Brain microvascular endothelial cell (primary cell): Measurements from ENCODE around the gene TLR2.
A peak's percentile ranks its signal among the peaks of the same experiment; 100 is the strongest.

Experiments
- DNase-seq: peaks from one replicate; pipeline ENCODE4 v3.0.0-alpha.2; 2020
- H3K27ac ChIP-seq: fragments of 250-450 bp; sonication (Bioruptor Pico); 2 replicates; pipeline ENCODE4 v1.5.1; 2020; ENCODE audit warnings: mild to moderate bottlenecking, moderate library complexity
- H3K27me3 ChIP-seq: fragments of 250-450 bp; sonication (Bioruptor Pico); replicated peaks from 2 replicates; pipeline ENCODE4 v1.5.1; 2020; ENCODE audit warnings: mild to moderate bottlenecking
- H3K36me3 ChIP-seq: fragments of 250-450 bp; sonication (Bioruptor Pico); replicated peaks from 2 replicates; pipeline ENCODE4 v1.5.1; 2020; ENCODE audit warnings: mild to moderate bottlenecking
- H3K4me3 ChIP-seq: 2 replicates; pipeline ENCODE4 v1.5.1; 2011; ENCODE audit warnings: low read depth, mild to moderate bottlenecking, control low read depth, low read length, moderate library complexity
- CTCF ChIP-seq: IDR thresholded peaks from 2 replicates; pipeline ENCODE4 v1.5.1; 2011; ENCODE audit warnings: low read depth, mild to moderate bottlenecking, moderate library complexity, low read length, control low read depth, inconsistent platforms; ENCODE audit errors: missing control alignments
- in situ Hi-C: cut with HindIII; loops from 2 replicates; pipeline ENCODE4 v1.10.0; 2017; ENCODE audit warnings: low sequenced_read_pairs, low pct_ligation_motif_present

Gene TLR2

GRCh38 chr4:153646261-153646660 lies 37.8 kb upstream of the TLR2 start:
- no peak overlapping the region for H3K27ac ChIP-seq

GRCh38 chr4:153646978-153647377 lies 37.1 kb upstream of the TLR2 start:
- Histone ChIP-seq H3K36me3 (no peaks in the 10 kb centered on the region), H3K27me3 (no peaks in the 10 kb centered on the region), H3K4me3 (no peak overlapping the region), H3K27ac (no peak overlapping the region)
- no peak for TF ChIP-seq CTCF
- in situ Hi-C loops = no loop called here
- DNase-seq = no peak

More at GRCh38 chr4:153646261-153646660, 37.8 kb upstream of the TLR2 start:
- TF ChIP-seq CTCF = no peak
- DNase-seq = no peak
- no peaks in the 10 kb centered on the region for H3K36me3 ChIP-seq
- in situ Hi-C loops = no loop called here
- no peaks in the 10 kb centered on the region for H3K27me3 ChIP-seq
- H3K4me3 ChIP-seq = no peak overlapping the region

- no peak for DNase-seq
- no peak overlapping the region for H3K27ac ChIP-seq
- no peak overlapping the region for H3K4me3 ChIP-seq
- no peaks in the 10 kb centered on the region for H3K27me3 ChIP-seq
- H3K36me3 ChIP-seq = no peaks in the 10 kb centered on the region
- TF ChIP-seq CTCF = no peak
- in situ Hi-C loops = no loop called here
Observed at GRCh38 chr4:153647975-153648374, 36.1 kb upstream of the TLR2 start.

- peak; percentile 58 for TF ChIP-seq CTCF
- peak; percentile 23 for DNase-seq
- in situ Hi-C loops = no loop called here
- Histone ChIP-seq H3K27me3 (no peaks in the 10 kb centered on the region), H3K27ac (no peak overlapping the region), H3K4me3 (no peak overlapping the region), H3K36me3 (no peaks in the 10 kb centered on the region)
Observed at GRCh38 chr4:153649572-153649991, 34.5 kb upstream of the TLR2 start.

GRCh38 chr4:153651116-153651515 lies 33.0 kb upstream of the TLR2 start:
- DNase-seq = no peak
- no peaks in the 10 kb centered on the region for H3K36me3 ChIP-seq
- TF ChIP-seq CTCF = peak; percentile 1
- in situ Hi-C loops = no loop called here
- H3K27ac ChIP-seq = no peak overlapping the region
- no peaks in the 10 kb centered on the region for H3K27me3 ChIP-seq
- H3K4me3 ChIP-seq = no peak overlapping the region

- H3K27ac ChIP-seq = no peak overlapping the region
- no peaks in the 10 kb centered on the region for H3K27me3 ChIP-seq
- no peak for TF ChIP-seq CTCF
- peak; percentile 32 for DNase-seq
- H3K36me3 ChIP-seq = no peaks in the 10 kb centered on the region
- H3K4me3 ChIP-seq = no peak overlapping the region
- in situ Hi-C loops = no loop called here
Observed at GRCh38 chr4:153651587-153651986, 32.5 kb upstream of the TLR2 start.
